PC-9 (cell line): ENCODE measurements around the gene NARF. TPM values are rescaled to one million over a fixed set of nuclear protein-coding genes. Genes with fewer than 3 reads are reported as not detected.

Source experiments
- BruUV-seq: library from RNA; stranded (reverse); fragments of 400-500 nt; replicated peaks from 2 replicates; lab custom pipeline; 2021; lab: Mats Ljungman, UMichigan
- CTCF ChIA-PET: fragments of 300-600 bp; sonication (Branson Sonifier 250); formaldehyde crosslinking; loops from one replicate; lab custom pipeline; 2022; ENCODE audit warnings: antibody characterized with exemption; lab: Charles Lee
- POLR2A ChIA-PET: fragments of 300-600 bp; sonication (Branson Sonifier 250); formaldehyde crosslinking; loops from one replicate; lab custom pipeline; 2022; ENCODE audit warnings: antibody characterized with exemption; ENCODE audit not compliant: unreplicated experiment; lab: Charles Lee
- DNase-seq, 2 experiments: peaks; one replicate each; pipeline versions ENCODE4 v3.0.0 to v3.0.0-alpha.2; 2015 to 2022; ENCODE audit warnings: mixed read lengths in 1 of 2
- H2AFZ ChIP-seq: fragments of 200-600 bp; sonication (generic); 2 replicates; pipeline ENCODE4 v1.8.1; 2017; ENCODE audit warnings: antibody characterized with exemption
- H3F3A ChIP-seq: fragments of 200-600 bp; sonication (generic); 2 replicates; pipeline ENCODE4 v1.8.1; 2017; ENCODE audit warnings: antibody characterized with exemption, mild to moderate bottlenecking, low read depth; ENCODE audit not compliant: insufficient read depth
- H3K27ac ChIP-seq: fragments of 200-600 bp; sonication (generic); 2 replicates; pipeline ENCODE4 v1.6.1; 2016; ENCODE audit warnings: mixed run types
- H3K27me3 ChIP-seq: fragments of 200-600 bp; sonication (generic); 2 replicates; pipeline ENCODE4 v1.6.1; 2016; ENCODE audit warnings: low read depth, mixed run types; ENCODE audit not compliant: insufficient read depth
- H3K36me3 ChIP-seq: fragments of 200-600 bp; sonication (generic); 2 replicates; pipeline ENCODE4 v1.6.1; 2016; ENCODE audit warnings: low read depth, mixed run types
- H3K4me1 ChIP-seq: fragments of 200-600 bp; sonication (generic); replicated peaks from 2 replicates; pipeline ENCODE4 v1.6.1; 2016; ENCODE audit warnings: mixed run types; ENCODE audit not compliant: insufficient read depth
- H3K4me2 ChIP-seq: fragments of 200-600 bp; sonication (generic); 2 replicates; pipeline ENCODE4 v1.6.1; 2017; ENCODE audit warnings: mixed run types
- H3K4me3 ChIP-seq: fragments of 200-600 bp; sonication (generic); 2 replicates; pipeline ENCODE4 v1.6.1; 2016; ENCODE audit warnings: mixed run types
- H3K79me2 ChIP-seq: fragments of 200-600 bp; sonication (generic); 2 replicates; pipeline ENCODE4 v1.6.1; 2017; ENCODE audit warnings: low read depth, mixed run types
- H3K9me2 ChIP-seq: fragments of 200-600 bp; sonication (generic); 2 replicates; pipeline ENCODE4 v1.8.1; 2017; ENCODE audit warnings: mild to moderate bottlenecking; ENCODE audit not compliant: insufficient read depth
- H3K9me3 ChIP-seq: fragments of 200-600 bp; sonication (generic); 2 replicates; pipeline ENCODE4 v1.8.1; 2016; ENCODE audit warnings: low read depth; ENCODE audit not compliant: insufficient read depth
- H4K20me1 ChIP-seq: fragments of 200-600 bp; sonication (generic); 2 replicates; pipeline ENCODE4 v1.8.1; 2017; ENCODE audit not compliant: insufficient read depth
- EZH2 ChIP-seq: fragments of 200-600 bp; sonication (generic); IDR thresholded peaks from 2 replicates; pipeline ENCODE4 v1.8.0; 2017; ENCODE audit warnings: antibody characterized with exemption, low read depth
- intact Hi-C: fragments of 100-400 bp; cut with micrococcal nuclease; formaldehyde crosslinking; loops from one replicate; pipeline ENCODE4 v1.10.0; 2022; ENCODE audit not compliant: unreplicated experiment
- total RNA-seq: library from RNA; stranded (reverse); gene quantifications from 2 replicates; pipeline ENCODE4 v1.2.3, GENCODE V29; 2021
- TF ChIP-seq, protein P1 (sequence below): fragments of 200-600 bp; sonication (generic); conservative IDR thresholded peaks from 2 replicates; pipeline ENCODE4 v1.6.1; 2017; ENCODE audit warnings: mixed run types, antibody characterized with exemption, mild to moderate bottlenecking, moderate library complexity

Gene NARF
- total RNA-seq, 1 experiment from 2014 or later = 57.2 TPM

DNA sequence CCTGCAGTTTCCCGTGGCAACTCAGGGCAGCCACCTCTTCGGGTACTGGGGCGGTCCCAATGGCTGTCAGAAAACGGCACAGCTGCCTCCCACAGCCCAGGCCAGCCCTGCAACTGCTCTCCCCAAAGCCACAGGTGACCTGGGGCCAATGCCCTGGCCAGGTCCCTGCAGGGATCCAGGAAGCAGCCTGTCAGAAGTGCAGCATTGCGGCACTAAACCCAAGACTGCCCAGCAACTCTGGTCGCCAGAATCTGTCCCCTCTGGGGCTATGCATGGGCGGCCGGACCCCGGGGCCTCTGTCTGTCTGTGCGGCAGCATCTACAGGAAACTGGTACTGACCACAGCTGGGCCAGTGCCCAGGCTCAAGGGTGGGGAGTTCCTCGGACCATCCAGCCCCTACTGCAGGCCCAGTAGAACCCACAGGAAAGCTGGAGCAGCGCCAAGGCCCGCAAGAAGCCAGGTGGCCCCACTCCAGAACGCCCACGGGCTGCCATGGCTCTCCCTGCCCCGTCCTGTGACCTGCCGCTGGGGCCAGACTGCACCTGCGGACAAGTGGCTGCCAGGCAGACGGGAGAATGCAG is 13.5 kb upstream of the NARF start:
- DNase-seq = no peak
- H3K4me1 ChIP-seq = peaks cover 5% of the 10 kb centered on the region; the same call in 1 of the 2 replicates
- no peaks in the 10 kb centered on the region for H3K9me2 ChIP-seq
- CTCF ChIA-PET = no interaction called here
- POLR2A ChIA-PET = no interaction called here
- H3K9me3 ChIP-seq = no peaks in the 10 kb centered on the region
- no peaks in the 10 kb centered on the region for H3K36me3 ChIP-seq
- no peak for TF ChIP-seq EZH2
- TF ChIP-seq, protein P1, sequence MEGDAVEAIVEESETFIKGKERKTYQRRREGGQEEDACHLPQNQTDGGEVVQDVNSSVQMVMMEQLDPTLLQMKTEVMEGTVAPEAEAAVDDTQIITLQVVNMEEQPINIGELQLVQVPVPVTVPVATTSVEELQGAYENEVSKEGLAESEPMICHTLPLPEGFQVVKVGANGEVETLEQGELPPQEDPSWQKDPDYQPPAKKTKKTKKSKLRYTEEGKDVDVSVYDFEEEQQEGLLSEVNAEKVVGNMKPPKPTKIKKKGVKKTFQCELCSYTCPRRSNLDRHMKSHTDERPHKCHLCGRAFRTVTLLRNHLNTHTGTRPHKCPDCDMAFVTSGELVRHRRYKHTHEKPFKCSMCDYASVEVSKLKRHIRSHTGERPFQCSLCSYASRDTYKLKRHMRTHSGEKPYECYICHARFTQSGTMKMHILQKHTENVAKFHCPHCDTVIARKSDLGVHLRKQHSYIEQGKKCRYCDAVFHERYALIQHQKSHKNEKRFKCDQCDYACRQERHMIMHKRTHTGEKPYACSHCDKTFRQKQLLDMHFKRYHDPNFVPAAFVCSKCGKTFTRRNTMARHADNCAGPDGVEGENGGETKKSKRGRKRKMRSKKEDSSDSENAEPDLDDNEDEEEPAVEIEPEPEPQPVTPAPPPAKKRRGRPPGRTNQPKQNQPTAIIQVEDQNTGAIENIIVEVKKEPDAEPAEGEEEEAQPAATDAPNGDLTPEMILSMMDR = no peak
- no peak overlapping the region for H2AFZ ChIP-seq
- H3K4me3 ChIP-seq = no peak overlapping the region
- peaks cover 9% of the 10 kb centered on the region; the same call in 1 of the 2 replicates for H3K79me2 ChIP-seq
- no peaks in the 10 kb centered on the region for H3F3A ChIP-seq
- no peaks in the 10 kb centered on the region for H3K27me3 ChIP-seq
- H3K4me2 ChIP-seq = no peak overlapping the region
- intact Hi-C loops = no loop called here
- no TSS peak for BruUV-seq
- H4K20me1 ChIP-seq = no peaks in the 10 kb centered on the region
- H3K27ac ChIP-seq = no peak overlapping the region

DNA sequence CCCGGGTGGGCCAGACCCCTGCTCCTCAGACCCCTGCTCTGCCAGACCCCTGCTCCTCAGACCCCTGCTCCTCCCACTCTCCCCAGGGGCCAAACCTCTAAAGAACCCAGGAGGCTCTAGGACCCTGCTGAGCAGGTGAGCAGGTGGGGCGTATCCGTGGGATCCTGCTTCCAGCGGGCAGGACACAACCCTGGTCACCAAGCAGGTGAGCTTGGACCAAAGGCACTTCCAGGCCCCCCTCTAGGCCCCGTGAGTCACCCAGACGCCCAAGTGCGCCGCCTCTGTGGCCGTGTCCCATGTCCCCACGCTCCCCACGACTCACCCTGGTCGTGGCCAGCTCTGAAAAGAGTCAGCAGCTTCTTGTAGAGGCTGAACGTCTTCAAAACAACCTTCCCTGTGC is 13.0 kb upstream of the NARF start:
- BruUV-seq = no TSS peak
- ChIA-PET POLR2A (interaction anchor here (0.7 kb wide), 1 partner anchor 29 kb away, joined by 4 read pairs; no protein-coding TSS in a partner anchor), CTCF (no interaction called here)
- H3K4me3 ChIP-seq = no peak overlapping the region
- no peak overlapping the region for H2AFZ ChIP-seq
- no peaks in the 10 kb centered on the region for H3K9me3 ChIP-seq
- no peak for TF ChIP-seq EZH2
- TF ChIP-seq, protein P1 = no peak
- intact Hi-C loops = no loop called here
- DNase-seq = no peak
- H4K20me1 ChIP-seq = no peaks in the 10 kb centered on the region
- H3K4me1 ChIP-seq = peaks cover 5% of the 10 kb centered on the region; the same call in 1 of the 2 replicates
- no peaks in the 10 kb centered on the region for H3F3A ChIP-seq
- no peaks in the 10 kb centered on the region for H3K27me3 ChIP-seq
- no peak overlapping the region for H3K4me2 ChIP-seq
- H3K9me2 ChIP-seq = no peaks in the 10 kb centered on the region
- H3K36me3 ChIP-seq = no peaks in the 10 kb centered on the region
- H3K79me2 ChIP-seq = peaks cover 10% of the 10 kb centered on the region; the same call in 1 of the 2 replicates
- no peak overlapping the region for H3K27ac ChIP-seq

DNA sequence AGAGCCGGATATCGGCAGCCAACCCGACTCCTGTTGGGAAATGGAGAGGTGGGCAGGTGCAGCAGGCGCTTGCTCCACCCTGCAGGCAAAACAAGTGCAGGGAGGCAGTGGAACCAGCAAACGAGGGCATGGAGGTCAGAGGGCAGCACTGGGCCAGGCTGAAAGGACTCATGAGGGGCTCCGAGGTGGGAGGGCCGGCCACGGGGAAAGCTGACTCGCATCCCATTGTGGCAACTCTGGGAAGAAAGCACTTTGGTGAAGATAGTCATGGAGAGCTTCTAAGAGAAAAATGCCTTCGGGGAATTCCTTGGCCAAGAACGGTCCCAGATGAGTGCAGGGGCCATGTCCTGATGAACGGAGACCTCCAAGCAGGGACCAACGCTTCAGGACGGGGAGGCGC is 12.4 kb upstream of the NARF start:
- ChIA-PET POLR2A (interaction anchor here (0.7 kb wide), 1 partner anchor 30 kb away, joined by 4 read pairs; no protein-coding TSS in a partner anchor), CTCF (no interaction called here)
- Histone ChIP-seq H3K9me3 (no peaks in the 10 kb centered on the region), H3K4me1 (peaks cover 9% of the 10 kb centered on the region; the same call in 1 of the 2 replicates), H3K4me2 (no peak overlapping the region), H3K27ac (no peak overlapping the region), H3K27me3 (no peaks in the 10 kb centered on the region), H3K4me3 (no peak overlapping the region), H3F3A (no peaks in the 10 kb centered on the region), H2AFZ (no peak overlapping the region), H3K79me2 (peaks cover 10% of the 10 kb centered on the region; the same call in 1 of the 2 replicates), H3K9me2 (no peaks in the 10 kb centered on the region), H4K20me1 (no peaks in the 10 kb centered on the region), H3K36me3 (no peaks in the 10 kb centered on the region)
- BruUV-seq = no TSS peak
- intact Hi-C loops = no loop called here
- TF ChIP-seq EZH2 = no peak
- TF ChIP-seq, protein P1 = no peak
- DNase-seq = no peak
